Natural killer cell (primary cell): Measurements from ENCODE around the gene LMBR1. TPM values are rescaled to one million over a fixed set of nuclear protein-coding genes. Genes with fewer than 3 reads are reported as not detected.

ENCODE experiments used
- ATAC-seq, 3 donors: fragments of 150-1000 bp in 2 of 3; fragments of 200-7000 bp in 1 of 3; cut with Tn5 transposase; 1 replicate in 1 of 3; 2 replicates in 2 of 3; pipeline ENCODE4 v1.10.0; 2021; ENCODE audit warnings: mild to moderate bottlenecking in 2 of 3, moderate library complexity in 2 of 3
- DNase-seq, 2 donors: peaks; one replicate each; pipeline versions ENCODE4 v3.0.0 to v3.0.0-alpha.2; 2013 to 2021; ENCODE audit warnings: mixed read lengths in 1 of 2
- H3K27ac ChIP-seq: one replicate; pipeline ENCODE4 v1.5.1; 2013; ENCODE audit warnings: mild to moderate bottlenecking, low read length
- H3K27me3 ChIP-seq: one replicate; pipeline ENCODE4 v1.6.1; 2013; ENCODE audit warnings: low read length; ENCODE audit not compliant: control insufficient read depth, insufficient read depth
- H3K36me3 ChIP-seq: one replicate; pipeline ENCODE4 v1.6.1; 2013; ENCODE audit warnings: low read length; ENCODE audit not compliant: control insufficient read depth, insufficient read depth
- H3K4me1 ChIP-seq: one replicate; pipeline ENCODE4 v1.6.1; 2013; ENCODE audit warnings: low read length; ENCODE audit not compliant: control insufficient read depth, insufficient read depth
- H3K4me3 ChIP-seq: one replicate; pipeline ENCODE4 v1.5.1; 2013; ENCODE audit warnings: low read length
- H3K9me3 ChIP-seq: one replicate; pipeline ENCODE4 v1.6.1; 2013; ENCODE audit warnings: low read length; ENCODE audit not compliant: control insufficient read depth, insufficient read depth
- H3K27ac Mint-ChIP-seq, 2 donors: one replicate each; pipeline ENCODE4 v1.8.0; 2022; ENCODE audit warnings: mild to moderate bottlenecking in 2 of 2, mixed read lengths in 2 of 2, moderate library complexity in 1 of 2
- H3K27me3 Mint-ChIP-seq, 2 donors: one replicate each; pipeline ENCODE4 v1.8.0; 2022; ENCODE audit warnings: low read depth in 2 of 2, mixed read lengths in 2 of 2
- H3K36me3 Mint-ChIP-seq: one replicate; pipeline ENCODE4 v1.8.0; 2022; ENCODE audit warnings: mixed read lengths
- H3K4me1 Mint-ChIP-seq, 2 donors: one replicate each; pipeline ENCODE4 v1.8.0; 2022; ENCODE audit warnings: mixed read lengths in 2 of 2
- H3K4me3 Mint-ChIP-seq: one replicate; pipeline ENCODE4 v1.8.0; 2022; ENCODE audit warnings: mild to moderate bottlenecking, moderate library complexity, mixed read lengths
- H3K9me3 Mint-ChIP-seq, 2 donors: one replicate each; pipeline ENCODE4 v1.8.0; 2022; ENCODE audit warnings: mixed read lengths in 2 of 2
- CTCF ChIP-seq: fragments of 200-600 bp; IDR thresholded peaks from one replicate; pipeline ENCODE4 v1.8.0; 2022; ENCODE audit warnings: antibody characterized with exemption
- WGBS: methylation state at CpG from one replicate; pipeline ENCODE4 v1.1.7; 2013; ENCODE audit warnings: missing lambda C conversion rate; ENCODE audit not compliant: insufficient coverage; 5-methylcytosine and 5-hydroxymethylcytosine counted together
- intact Hi-C: fragments of 100-400 bp; cut with micrococcal nuclease; formaldehyde crosslinking; loops from one replicate; pipeline ENCODE4 v1.14.2; 2022
- total RNA-seq, 4 donors: library from RNA; stranded (reverse); fragments of 120-200 nt in 1 of 4; gene quantifications; one replicate each; pipeline versions ENCODE4 v1.2.3 to v1.2.4, GENCODE V29; 2013 to 2022

The LMBR1 gene
- total RNA-seq, 3 donors from 2014 or later (not counting 1 experiment from before 2014, with no cell fraction given) = 60.4 to 71.7 (median 66.1) TPM

- DNase-seq (no peak), ATAC-seq (no peak)
- no peak for TF ChIP-seq CTCF
- H3K4me1 Mint-ChIP-seq = peaks cover 8 to 15% of the 10 kb centered on the region in 2 donors
- intact Hi-C loops = no loop called here
- no peak overlapping the region for H3K4me3 ChIP-seq
- H3K4me3 Mint-ChIP-seq = no peak overlapping the region
- H3K27me3 Mint-ChIP-seq = no peaks in the 10 kb centered on the region
- no peaks in the 10 kb centered on the region for H3K27me3 ChIP-seq
- H3K27ac ChIP-seq = no peak overlapping the region
- H3K36me3 ChIP-seq = no peaks in the 10 kb centered on the region
- no peaks in the 10 kb centered on the region for H3K36me3 Mint-ChIP-seq
- 96% methylated on average over 6 of the region's 6 CpGs for WGBS
- no peaks in the 10 kb centered on the region for H3K9me3 ChIP-seq
- H3K4me1 ChIP-seq = no peaks in the 10 kb centered on the region
- no peaks in the 10 kb centered on the region for H3K9me3 Mint-ChIP-seq
- H3K27ac Mint-ChIP-seq = no peak overlapping the region
Measured at GRCh38 chr7:156768698-156769472, 124.1 kb downstream of the LMBR1 start.

- intact Hi-C loops = no loop called here
- H3K4me1 Mint-ChIP-seq = peaks cover 0 to 7% of the 10 kb centered on the region in 2 donors
- no peak for DNase-seq
- Histone ChIP-seq H3K27ac (no peak overlapping the region), H3K4me3 (no peak overlapping the region), H3K9me3 (no peaks in the 10 kb centered on the region), H3K27me3 (no peaks in the 10 kb centered on the region), H3K4me1 (no peaks in the 10 kb centered on the region), H3K36me3 (peaks cover 2% of the 10 kb centered on the region)
- no peak overlapping the region for H3K4me3 Mint-ChIP-seq
- no peaks in the 10 kb centered on the region for H3K27me3 Mint-ChIP-seq
- no peak for TF ChIP-seq CTCF
- H3K9me3 Mint-ChIP-seq = no peaks in the 10 kb centered on the region
- H3K27ac Mint-ChIP-seq = no peak overlapping the region
- ATAC-seq = no peak
- H3K36me3 Mint-ChIP-seq = no peaks in the 10 kb centered on the region
- WGBS = 97% methylated on average over 6 of the region's 6 CpGs
Measured at GRCh38 chr7:156766666-156767065, 126.3 kb downstream of the LMBR1 start.

DNA sequence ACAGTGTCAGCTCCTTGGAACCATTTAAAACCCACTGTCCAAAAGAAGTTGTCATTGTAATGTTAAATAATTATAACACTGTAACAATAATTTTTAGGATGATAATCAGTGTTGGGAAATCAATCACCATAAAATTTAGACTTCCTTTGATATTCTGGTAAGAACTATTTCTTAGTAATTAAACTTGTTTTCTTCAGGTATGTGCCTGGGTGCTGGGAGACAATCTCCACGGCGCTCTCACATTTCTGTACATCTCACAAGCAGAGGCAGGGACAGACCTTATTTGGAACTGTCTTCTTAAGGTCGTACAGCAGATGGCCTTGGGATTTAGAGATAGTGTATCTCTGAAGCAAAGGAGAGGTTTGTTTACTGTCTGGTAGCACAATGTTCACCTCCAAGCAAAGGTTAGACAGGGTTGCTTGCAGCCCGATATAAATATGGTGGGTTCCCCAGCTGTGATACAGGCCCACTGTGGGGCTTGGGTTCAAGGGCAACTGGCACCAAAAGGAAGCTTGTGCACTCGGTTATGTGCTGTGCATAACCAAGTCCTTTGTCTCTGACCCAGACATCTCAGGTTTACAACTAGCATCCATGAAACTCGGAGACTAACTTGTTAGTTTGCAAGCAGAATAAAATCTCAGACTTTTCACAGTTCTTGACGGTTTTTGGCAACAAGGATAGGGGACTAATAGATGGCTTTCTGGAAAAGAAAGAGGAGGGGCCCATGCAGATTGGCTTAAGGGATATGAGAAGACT is 126.9 kb downstream of the LMBR1 start:
- Histone ChIP-seq H3K27me3 (no peaks in the 10 kb centered on the region), H3K4me3 (no peak overlapping the region), H3K27ac (no peak overlapping the region), H3K4me1 (no peaks in the 10 kb centered on the region), H3K9me3 (no peaks in the 10 kb centered on the region), H3K36me3 (peaks cover 5% of the 10 kb centered on the region)
- 92% methylated on average over 7 of the region's 7 CpGs for WGBS
- Mint-ChIP-seq H3K4me3 (no peak overlapping the region), H3K9me3 (no peaks in the 10 kb centered on the region), H3K27ac (no peak overlapping the region), H3K4me1 (peaks cover 0 to 7% of the 10 kb centered on the region in 2 donors), H3K27me3 (no peaks in the 10 kb centered on the region), H3K36me3 (no peaks in the 10 kb centered on the region)
- ATAC-seq (no peak), DNase-seq (no peak)
- intact Hi-C loops = no loop called here
- no peak for TF ChIP-seq CTCF
